SK-N-SH (cell line): ENCODE data around the gene CKMT2.

Source experiments
- GABPA ChIP-seq: IDR thresholded peaks from 2 replicates; pipeline ENCODE4 v1.4.0; 2012; ENCODE audit warnings: low read depth, mild to moderate bottlenecking
- MXI1 ChIP-seq: IDR thresholded peaks from 2 replicates; pipeline ENCODE4 v1.6.1; 2012; ENCODE audit warnings: mild to moderate bottlenecking, low read depth, low read length, improper control_type of control experiment
- POLR2AphosphoS5 ChIP-seq: IDR thresholded peaks from 2 replicates; pipeline ENCODE4 v1.6.1; 2012; ENCODE audit warnings: low read depth, low read length
- TEAD4 ChIP-seq: IDR thresholded peaks from 2 replicates; pipeline ENCODE4 v1.4.0; 2012; ENCODE audit warnings: mild to moderate bottlenecking, borderline replicate concordance; ENCODE audit not compliant: insufficient read depth
- TF ChIP-seq, protein P1 (sequence below): fragments of 200-600 bp; sonication (generic); IDR thresholded peaks from 2 replicates; pipeline ENCODE4 v1.6.1; 2017; ENCODE audit warnings: antibody characterized with exemption, mild to moderate bottlenecking, moderate library complexity

DNA sequence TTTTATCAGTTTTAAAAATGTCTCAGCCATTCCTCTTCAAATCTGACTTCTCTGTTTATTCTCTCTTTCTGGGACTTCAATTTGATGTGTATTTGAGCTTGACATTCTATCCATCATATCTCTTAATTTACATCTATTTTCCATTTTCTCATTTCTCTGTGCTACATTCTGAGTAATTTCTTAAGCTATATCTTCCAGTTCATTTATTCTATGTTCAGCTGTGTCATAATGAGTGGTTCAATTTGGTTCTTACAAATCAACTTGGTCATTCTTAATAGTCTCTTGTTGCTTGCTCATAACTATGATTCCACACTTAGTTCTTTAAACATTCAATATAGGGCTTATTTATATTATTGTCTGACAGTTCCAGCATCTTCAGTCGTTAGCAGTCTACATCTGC, 16.9 kb downstream of the CKMT2 start:
- TF ChIP-seq, protein P1, sequence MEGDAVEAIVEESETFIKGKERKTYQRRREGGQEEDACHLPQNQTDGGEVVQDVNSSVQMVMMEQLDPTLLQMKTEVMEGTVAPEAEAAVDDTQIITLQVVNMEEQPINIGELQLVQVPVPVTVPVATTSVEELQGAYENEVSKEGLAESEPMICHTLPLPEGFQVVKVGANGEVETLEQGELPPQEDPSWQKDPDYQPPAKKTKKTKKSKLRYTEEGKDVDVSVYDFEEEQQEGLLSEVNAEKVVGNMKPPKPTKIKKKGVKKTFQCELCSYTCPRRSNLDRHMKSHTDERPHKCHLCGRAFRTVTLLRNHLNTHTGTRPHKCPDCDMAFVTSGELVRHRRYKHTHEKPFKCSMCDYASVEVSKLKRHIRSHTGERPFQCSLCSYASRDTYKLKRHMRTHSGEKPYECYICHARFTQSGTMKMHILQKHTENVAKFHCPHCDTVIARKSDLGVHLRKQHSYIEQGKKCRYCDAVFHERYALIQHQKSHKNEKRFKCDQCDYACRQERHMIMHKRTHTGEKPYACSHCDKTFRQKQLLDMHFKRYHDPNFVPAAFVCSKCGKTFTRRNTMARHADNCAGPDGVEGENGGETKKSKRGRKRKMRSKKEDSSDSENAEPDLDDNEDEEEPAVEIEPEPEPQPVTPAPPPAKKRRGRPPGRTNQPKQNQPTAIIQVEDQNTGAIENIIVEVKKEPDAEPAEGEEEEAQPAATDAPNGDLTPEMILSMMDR: no peak
- no peak for TF ChIP-seq POLR2AphosphoS5
- no peak for TF ChIP-seq TEAD4
- no peak for TF ChIP-seq MXI1
- no peak for TF ChIP-seq GABPA
